Endodermal cell (in vitro differentiated cells): ENCODE results near the gene EML1. TPM values are rescaled to one million over a fixed set of nuclear protein-coding genes. Genes with fewer than 3 reads are reported as not detected.

Experiments used
- DNase-seq: peaks from one replicate; pipeline ENCODE4 v3.0.0-alpha.2; 2017
- H3K27ac ChIP-seq: 2 replicates; pipeline ENCODE4 v1.5.1; 2013; ENCODE audit warnings: mild to moderate bottlenecking, low read depth, low read length, moderate library complexity
- H3K27me3 ChIP-seq: 2 replicates; pipeline ENCODE4 v1.6.1; 2013; ENCODE audit warnings: mild to moderate bottlenecking, low read length, moderate library complexity; ENCODE audit not compliant: insufficient read depth, control insufficient read depth, poor library complexity, severe bottlenecking
- H3K36me3 ChIP-seq: 2 replicates; pipeline ENCODE4 v1.7.0; 2013; ENCODE audit warnings: mild to moderate bottlenecking, low read length, moderate library complexity; ENCODE audit not compliant: control insufficient read depth, insufficient read depth
- H3K4me1 ChIP-seq: one replicate; pipeline ENCODE4 v1.7.0; 2013; ENCODE audit warnings: low read length; ENCODE audit not compliant: control insufficient read depth, insufficient read depth
- H3K4me3 ChIP-seq: 2 replicates; pipeline ENCODE4 v1.5.1; 2013; ENCODE audit warnings: mild to moderate bottlenecking, low read length, moderate library complexity
- H3K9ac ChIP-seq: 2 replicates; pipeline ENCODE4 v1.6.1; 2013; ENCODE audit warnings: mild to moderate bottlenecking, low read length, moderate library complexity; ENCODE audit not compliant: poor library complexity, severe bottlenecking; ENCODE audit errors: extremely low read depth
- H3K9me3 ChIP-seq: 2 replicates; pipeline ENCODE4 v1.6.1; 2013; ENCODE audit warnings: mild to moderate bottlenecking, low read length, moderate library complexity; ENCODE audit not compliant: control insufficient read depth
- H3K27ac Mint-ChIP-seq: 2 replicates; pipeline ENCODE4 v1.8.0; 2020; ENCODE audit warnings: mixed read lengths
- H3K27me3 Mint-ChIP-seq: 2 replicates; pipeline ENCODE4 v1.8.0; 2021; ENCODE audit warnings: mild to moderate bottlenecking, mixed read lengths; ENCODE audit not compliant: insufficient read depth
- H3K36me3 Mint-ChIP-seq: 2 replicates; pipeline ENCODE4 v1.8.0; 2020; ENCODE audit warnings: low read depth, mixed read lengths
- H3K4me1 Mint-ChIP-seq: 2 replicates; pipeline ENCODE4 v1.8.0; 2020; ENCODE audit warnings: mixed read lengths
- H3K4me3 Mint-ChIP-seq: 2 replicates; pipeline ENCODE4 v1.8.0; 2020; ENCODE audit warnings: mild to moderate bottlenecking, moderate library complexity, mixed read lengths
- H3K9me3 Mint-ChIP-seq: 2 replicates; pipeline ENCODE4 v1.8.0; 2020; ENCODE audit warnings: mild to moderate bottlenecking, mixed read lengths
- WGBS, 2 experiments: methylation state at CpG; one replicate each; pipeline versions ENCODE4 v1.1.5 to v1.1.7; 2013; ENCODE audit warnings: missing lambda C conversion rate in 2 of 2, mixed read lengths in 1 of 2; ENCODE audit not compliant: insufficient coverage in 1 of 2, insufficient read length in 1 of 2; 5-methylcytosine and 5-hydroxymethylcytosine counted together
- total RNA-seq, 2 donors: library from RNA; stranded (reverse); fragmentation: NEBNext Ultra II Directional in 1 of 2; extraction: Animal tissue kit (Norgen Biotek cat#: 25700) in 1 of 2; gene quantifications; 2 replicates in 1 of 2; 3 replicates in 1 of 2; pipeline ENCODE4 v1.2.1, GENCODE V29; 2021
- TF ChIP-seq, protein P1 (sequence below): fragments of 200-600 bp; sonication (generic); conservative IDR thresholded peaks from 2 replicates; pipeline ENCODE4 v1.5.0; 2021; ENCODE audit warnings: antibody characterized with exemption, mild to moderate bottlenecking

EML1 gene
- total RNA-seq, 2 donors from 2014 or later = 25.0 to 31.4 TPM

DNA sequence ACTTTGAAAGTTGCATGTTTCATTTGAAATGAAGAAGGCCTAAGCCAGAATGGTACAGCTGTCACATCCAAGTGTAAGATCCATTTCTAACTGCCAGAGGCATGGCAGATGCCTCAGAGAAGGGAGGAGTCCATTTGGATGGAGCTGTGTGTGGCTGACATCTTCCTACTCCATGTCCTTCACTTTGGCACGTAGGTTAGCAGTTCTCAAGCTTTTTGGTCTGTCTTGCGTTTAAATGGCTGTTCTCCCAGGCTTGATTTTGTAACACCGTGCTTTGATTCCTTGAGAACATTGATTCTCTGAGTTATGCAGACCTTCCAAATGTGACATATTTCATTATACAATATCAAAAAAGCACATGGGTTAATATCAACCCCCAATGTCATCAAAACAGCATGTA is 23.4 kb downstream of the EML1 start:
- Histone ChIP-seq H3K36me3 (no peaks in the 10 kb centered on the region), H3K9ac (no peak overlapping the region), H3K4me3 (no peak overlapping the region), H3K27ac (no peak overlapping the region), H3K4me1 (no peaks in the 10 kb centered on the region), H3K27me3 (no peaks in the 10 kb centered on the region), H3K9me3 (no peaks in the 10 kb centered on the region)
- H3K36me3 Mint-ChIP-seq = no peaks in the 10 kb centered on the region
- WGBS, 2 experiments = 73 to 89% methylated on average over 3 of the region's 3 CpGs
- no peaks in the 10 kb centered on the region for H3K9me3 Mint-ChIP-seq
- H3K4me3 Mint-ChIP-seq = no peak overlapping the region
- TF ChIP-seq, protein P1, sequence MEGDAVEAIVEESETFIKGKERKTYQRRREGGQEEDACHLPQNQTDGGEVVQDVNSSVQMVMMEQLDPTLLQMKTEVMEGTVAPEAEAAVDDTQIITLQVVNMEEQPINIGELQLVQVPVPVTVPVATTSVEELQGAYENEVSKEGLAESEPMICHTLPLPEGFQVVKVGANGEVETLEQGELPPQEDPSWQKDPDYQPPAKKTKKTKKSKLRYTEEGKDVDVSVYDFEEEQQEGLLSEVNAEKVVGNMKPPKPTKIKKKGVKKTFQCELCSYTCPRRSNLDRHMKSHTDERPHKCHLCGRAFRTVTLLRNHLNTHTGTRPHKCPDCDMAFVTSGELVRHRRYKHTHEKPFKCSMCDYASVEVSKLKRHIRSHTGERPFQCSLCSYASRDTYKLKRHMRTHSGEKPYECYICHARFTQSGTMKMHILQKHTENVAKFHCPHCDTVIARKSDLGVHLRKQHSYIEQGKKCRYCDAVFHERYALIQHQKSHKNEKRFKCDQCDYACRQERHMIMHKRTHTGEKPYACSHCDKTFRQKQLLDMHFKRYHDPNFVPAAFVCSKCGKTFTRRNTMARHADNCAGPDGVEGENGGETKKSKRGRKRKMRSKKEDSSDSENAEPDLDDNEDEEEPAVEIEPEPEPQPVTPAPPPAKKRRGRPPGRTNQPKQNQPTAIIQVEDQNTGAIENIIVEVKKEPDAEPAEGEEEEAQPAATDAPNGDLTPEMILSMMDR = no peak
- no peak overlapping the region for H3K27ac Mint-ChIP-seq
- peaks cover 11% of the 10 kb centered on the region for H3K4me1 Mint-ChIP-seq
- H3K27me3 Mint-ChIP-seq = peaks cover 5% of the 10 kb centered on the region
- DNase-seq = no peak

DNA sequence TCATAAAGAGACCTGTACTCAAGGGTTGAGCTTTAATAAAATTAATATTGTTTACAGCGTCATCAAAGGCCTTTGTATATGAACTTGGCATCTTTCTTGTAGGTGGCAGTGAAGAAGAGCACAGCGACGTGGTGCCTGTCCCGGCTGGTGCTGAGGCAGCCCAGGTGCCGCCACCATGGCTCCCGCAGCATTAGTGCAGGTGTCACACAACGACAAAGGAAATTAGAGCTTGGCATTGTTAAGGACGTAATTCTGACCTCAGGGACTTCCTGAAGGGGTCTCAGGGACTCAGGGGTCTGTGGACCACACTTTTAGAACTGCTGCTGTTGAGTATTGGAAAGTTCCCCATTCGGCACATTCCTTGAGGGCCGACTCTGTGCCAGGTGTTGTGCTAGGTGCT is 24.1 kb downstream of the EML1 start:
- H3K4me3 ChIP-seq = no peak overlapping the region
- no peaks in the 10 kb centered on the region for H3K36me3 ChIP-seq
- Mint-ChIP-seq H3K36me3 (no peaks in the 10 kb centered on the region), H3K9me3 (no peaks in the 10 kb centered on the region), H3K27ac (no peak overlapping the region), H3K4me1 (peaks cover 15% of the 10 kb centered on the region), H3K4me3 (no peak overlapping the region), H3K27me3 (peaks cover 5% of the 10 kb centered on the region)
- H3K27ac ChIP-seq = no peak overlapping the region
- H3K4me1 ChIP-seq = no peaks in the 10 kb centered on the region
- WGBS, 2 experiments = 95 to 96% methylated on average over 9 to 10 of the region's 10 CpGs
- H3K27me3 ChIP-seq = no peaks in the 10 kb centered on the region
- no peak for DNase-seq
- TF ChIP-seq, protein P1 = no peak
- no peak overlapping the region for H3K9ac ChIP-seq
- no peaks in the 10 kb centered on the region for H3K9me3 ChIP-seq

DNA sequence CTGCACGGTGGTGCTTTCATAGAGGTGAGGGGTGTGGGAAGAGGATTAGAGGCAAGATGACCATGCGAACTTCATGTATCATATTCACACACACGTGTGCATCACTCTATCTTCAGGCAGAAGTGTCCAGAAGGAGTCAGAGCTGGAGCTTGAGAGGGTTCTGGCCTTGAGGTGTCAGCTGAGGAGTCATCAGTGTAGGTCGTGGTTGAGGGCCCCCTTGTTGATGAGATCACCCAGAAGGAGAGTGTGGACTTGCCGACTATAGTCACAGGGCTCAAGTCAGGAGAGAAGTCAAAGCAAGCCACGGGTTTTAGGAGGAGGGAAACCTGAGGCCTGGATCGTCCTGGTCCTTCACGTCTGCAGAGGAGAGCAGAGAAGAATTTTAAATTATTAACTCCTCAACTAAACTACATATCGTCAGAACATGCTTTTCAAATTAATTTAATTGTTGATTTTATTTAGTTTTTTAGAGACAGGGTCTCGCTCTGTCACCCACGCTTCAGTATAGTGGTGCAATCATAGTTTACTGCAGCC is 25.4 kb downstream of the EML1 start:
- peaks cover 5% of the 10 kb centered on the region for H3K27me3 Mint-ChIP-seq
- H3K36me3 Mint-ChIP-seq = no peaks in the 10 kb centered on the region
- no peaks in the 10 kb centered on the region for H3K27me3 ChIP-seq
- no peaks in the 10 kb centered on the region for H3K4me1 ChIP-seq
- 91 to 96% methylated on average over 4 to 11 of the region's 11 CpGs for WGBS, 2 experiments
- no peaks in the 10 kb centered on the region for H3K36me3 ChIP-seq
- no peak overlapping the region for H3K4me3 Mint-ChIP-seq
- TF ChIP-seq, protein P1 = no peak
- H3K27ac ChIP-seq = no peak overlapping the region
- no peak overlapping the region for H3K4me3 ChIP-seq
- DNase-seq = no peak
- H3K9me3 Mint-ChIP-seq = no peaks in the 10 kb centered on the region
- peaks cover 12% of the 10 kb centered on the region for H3K4me1 Mint-ChIP-seq
- no peak overlapping the region for H3K27ac Mint-ChIP-seq
- H3K9ac ChIP-seq = no peak overlapping the region
- H3K9me3 ChIP-seq = no peaks in the 10 kb centered on the region
